K562 (cell line): Measurements from ENCODE around the gene NTPCR.

Source experiments
- EP300 ChIP-seq: IDR thresholded peaks from 2 replicates; pipeline ENCODE4 v1.6.1; 2012; ENCODE audit warnings: low read length, improper control_type of control experiment
- KLF1 ChIP-seq: fragments of 450-650 bp; IDR thresholded peaks from 2 replicates; pipeline ENCODE4 v1.6.1; 2016; ENCODE audit warnings: missing genetic modification characterization, missing compliant biosample characterization
- NONO ChIP-seq, 2 experiments: fragments of 200-400 bp in 1 of 2; fragments of 450-650 bp in 1 of 2; formaldehyde crosslinking in 1 of 2; IDR thresholded peaks; 2 replicates each; pipeline ENCODE4 v1.6.1; 2017; ENCODE audit warnings: low read depth in 2 of 2, mild to moderate bottlenecking in 2 of 2, moderate library complexity in 2 of 2, low read length in 1 of 2
- SP2 ChIP-seq: IDR thresholded peaks from 2 replicates; pipeline ENCODE4 v1.6.1; 2011; ENCODE audit warnings: mild to moderate bottlenecking, low read depth, low read length, moderate library complexity; ENCODE audit not compliant: poor library complexity, severe bottlenecking; ENCODE audit errors: extremely low read depth
- SRF ChIP-seq, 2 experiments: fragments of 250-450, 450-650 bp in 1 of 2; sonication (Bioruptor Pico) in 1 of 2; sonication (generic) in 1 of 2; formaldehyde crosslinking; IDR thresholded peaks; 2 replicates each; pipeline versions ENCODE4 v1.5.0 to v1.5.1; 2020 to 2022; ENCODE audit warnings: mild to moderate bottlenecking in 1 of 2, missing genetic modification reagents in 1 of 2
- YBX1 ChIP-seq: fragments of 450-650 bp; IDR thresholded peaks from 2 replicates; pipeline ENCODE4 v1.7.1; 2016; ENCODE audit warnings: mild to moderate bottlenecking
- ZNF76 ChIP-seq: fragments of 250-450 bp; sonication (Bioruptor Pico); IDR thresholded peaks from 2 replicates; pipeline ENCODE4 v1.4.0; 2020; ENCODE audit warnings: mild to moderate bottlenecking, moderate library complexity, borderline replicate concordance
- TF ChIP-seq, protein P1 (sequence below): sonication (generic); formaldehyde crosslinking; IDR thresholded peaks from 2 replicates; pipeline ENCODE4 v1.9.0; 2022; ENCODE audit warnings: mild to moderate bottlenecking, missing genetic modification reagents
- TF ChIP-seq, protein P2 (sequence below): fragments of 200-400 bp; formaldehyde crosslinking; IDR thresholded peaks from 2 replicates; pipeline ENCODE4 v1.6.1; 2017; ENCODE audit warnings: mild to moderate bottlenecking, low read depth, low read length, moderate library complexity

DNA sequence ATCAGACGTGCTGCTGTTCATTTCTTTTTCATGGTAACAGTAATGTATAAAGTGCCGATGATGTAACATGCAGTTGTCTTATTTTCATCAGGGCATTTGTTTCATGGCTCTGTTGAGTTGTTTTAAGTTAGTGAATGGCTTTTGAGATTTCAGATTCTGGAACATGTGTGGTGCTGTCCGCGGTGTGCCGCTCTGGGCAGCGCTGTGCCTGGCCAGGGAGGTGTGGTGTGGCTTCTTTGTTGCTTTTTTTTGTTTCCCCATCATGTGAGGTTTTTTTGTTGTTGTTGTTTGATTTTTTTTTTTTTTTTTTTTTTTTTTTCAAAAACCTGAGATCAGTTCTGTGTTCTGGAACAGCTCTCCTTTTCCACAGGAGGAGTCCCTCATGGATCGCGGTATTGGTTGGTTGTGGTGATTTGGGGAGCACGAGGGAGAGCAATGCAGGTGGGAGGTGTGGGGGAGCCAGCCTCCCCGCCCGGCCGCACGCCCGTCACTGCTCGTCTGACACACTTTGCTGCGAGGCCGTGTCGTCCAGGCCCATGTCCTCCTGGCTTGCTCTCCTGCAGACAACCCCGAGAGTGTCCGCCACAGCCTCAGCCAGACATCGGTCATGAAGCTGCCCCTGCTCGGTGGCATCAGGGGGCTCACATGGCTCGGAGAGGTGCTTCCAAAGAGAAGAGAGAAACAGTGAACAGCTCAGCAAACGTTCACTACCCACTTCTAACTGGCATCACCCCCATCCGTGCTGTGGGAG lies 33.6 kb downstream of the NTPCR start:
- TF ChIP-seq SRF (CRISPR knock-in tag; IDR thresholded peaks at IDR 0.05) (no peak), YBX1 (no peak), KLF1 (no peak), EP300 (no peak), NONO (IDR thresholded peaks at IDR 0.05; ENCODE audit: low read depth in 2 of 2, low read length in 1 of 2) (no peak), ZNF76 (CRISPR knock-in tag) (no peak), SP2 (no peak)
- TF ChIP-seq, protein P1, sequence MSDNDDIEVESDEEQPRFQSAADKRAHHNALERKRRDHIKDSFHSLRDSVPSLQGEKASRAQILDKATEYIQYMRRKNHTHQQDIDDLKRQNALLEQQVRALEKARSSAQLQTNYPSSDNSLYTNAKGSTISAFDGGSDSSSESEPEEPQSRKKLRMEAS (CRISPR knock-in tag), result no peak
- TF ChIP-seq, protein P2, sequence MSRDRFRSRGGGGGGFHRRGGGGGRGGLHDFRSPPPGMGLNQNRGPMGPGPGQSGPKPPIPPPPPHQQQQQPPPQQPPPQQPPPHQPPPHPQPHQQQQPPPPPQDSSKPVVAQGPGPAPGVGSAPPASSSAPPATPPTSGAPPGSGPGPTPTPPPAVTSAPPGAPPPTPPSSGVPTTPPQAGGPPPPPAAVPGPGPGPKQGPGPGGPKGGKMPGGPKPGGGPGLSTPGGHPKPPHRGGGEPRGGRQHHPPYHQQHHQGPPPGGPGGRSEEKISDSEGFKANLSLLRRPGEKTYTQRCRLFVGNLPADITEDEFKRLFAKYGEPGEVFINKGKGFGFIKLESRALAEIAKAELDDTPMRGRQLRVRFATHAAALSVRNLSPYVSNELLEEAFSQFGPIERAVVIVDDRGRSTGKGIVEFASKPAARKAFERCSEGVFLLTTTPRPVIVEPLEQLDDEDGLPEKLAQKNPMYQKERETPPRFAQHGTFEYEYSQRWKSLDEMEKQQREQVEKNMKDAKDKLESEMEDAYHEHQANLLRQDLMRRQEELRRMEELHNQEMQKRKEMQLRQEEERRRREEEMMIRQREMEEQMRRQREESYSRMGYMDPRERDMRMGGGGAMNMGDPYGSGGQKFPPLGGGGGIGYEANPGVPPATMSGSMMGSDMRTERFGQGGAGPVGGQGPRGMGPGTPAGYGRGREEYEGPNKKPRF, result no peak
